GM04503 (cell line): ENCODE measurements around the gene HM13.
"Not testable (repeated sequence)": the region's sequence is repeated elsewhere in the genome, so short reads cannot be mapped to it uniquely, and the experiment has no call there.

Experiments
- DNase-seq: peaks from one replicate; pipeline ENCODE4 v3.0.0-alpha.2; 2012; ENCODE audit warnings: low read depth

HM13 gene

DNA sequence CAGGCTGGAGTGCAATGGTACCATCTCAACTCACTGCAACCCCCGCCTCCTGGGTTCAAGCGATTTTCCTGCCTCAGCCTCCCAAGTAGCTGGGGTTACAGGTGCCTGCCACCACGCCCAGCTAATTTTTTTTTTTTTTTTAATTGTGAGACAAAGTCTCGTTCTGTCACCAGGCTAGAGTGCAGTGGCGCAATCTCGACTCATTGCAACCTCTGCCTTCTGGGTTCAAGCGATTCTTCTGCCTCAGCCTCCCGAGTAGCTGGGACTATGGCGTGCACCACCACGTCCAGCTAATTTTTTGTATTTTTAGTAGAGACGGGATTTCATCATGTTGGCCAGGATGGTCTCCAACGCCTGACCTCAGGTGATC is 98.0 kb downstream of the HM13 start:
- DNase-seq: not testable (repeated sequence)

DNA sequence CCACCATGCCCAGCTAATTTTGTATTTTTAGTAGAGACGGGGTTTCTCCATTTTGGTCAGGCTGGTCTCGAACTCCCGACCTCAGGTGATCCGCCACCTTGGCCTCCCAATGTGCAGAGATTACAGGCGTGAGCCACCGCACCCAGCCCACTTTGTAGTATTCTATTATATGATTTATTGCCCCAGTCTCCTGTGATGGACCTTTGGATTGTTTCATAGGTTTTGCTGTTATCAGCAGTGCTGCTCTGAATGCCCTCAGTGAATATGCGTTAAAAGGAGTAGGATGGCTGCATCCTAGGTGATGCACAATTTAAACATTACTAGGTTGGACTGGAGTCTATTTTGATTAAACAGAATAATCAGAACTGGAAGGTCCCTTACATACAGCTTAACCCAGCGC is 101.2 kb downstream of the HM13 start:
- no peak for DNase-seq

DNA sequence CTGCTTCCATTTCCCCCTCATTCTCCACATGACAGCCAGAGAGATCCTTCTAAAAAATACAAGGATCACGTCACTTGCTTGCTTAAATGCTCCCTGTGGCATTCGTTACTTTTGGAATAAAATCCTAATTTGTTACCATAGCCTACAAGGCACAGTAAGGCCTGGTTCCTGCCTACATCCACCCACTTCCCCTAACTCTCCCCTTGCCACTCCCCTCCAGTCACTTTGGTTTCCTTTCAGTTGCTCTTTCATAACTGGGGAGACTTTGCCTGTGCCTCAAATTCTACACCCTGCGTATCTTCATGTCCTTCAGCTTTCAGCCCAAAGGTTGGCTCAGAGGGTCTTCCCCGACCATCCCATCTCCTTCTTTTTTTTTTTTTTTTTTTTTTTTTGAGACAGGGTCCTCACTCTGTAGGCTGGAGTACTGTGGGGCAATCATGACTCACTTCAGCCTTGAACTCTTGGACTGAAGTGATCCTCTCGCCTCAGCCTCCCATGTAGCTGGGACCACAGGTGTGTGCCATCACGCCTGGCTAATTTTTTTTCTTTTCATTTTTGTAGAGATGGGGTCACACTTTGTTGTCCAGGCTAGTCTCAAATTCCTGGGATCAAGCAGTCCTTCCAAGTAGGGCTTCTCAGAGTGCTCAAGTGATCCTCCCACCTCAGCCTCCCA is 103.3 kb downstream of the HM13 start:
- no peak for DNase-seq
